Glomerular endothelial cell (primary cell): ENCODE results near the gene ANXA3. TPM values are rescaled to one million over a fixed set of nuclear protein-coding genes. Genes with fewer than 3 reads are reported as not detected.

Experiments used
- DNase-seq: peaks from one replicate; pipeline ENCODE4 v3.0.0-alpha.2; 2011; ENCODE audit warnings: low read depth, low spot score; ENCODE audit errors: extremely low read depth
- total RNA-seq: library from RNA; depleted of rRNA; stranded (reverse); fragments of >200 nt; gene quantifications from 2 replicates; pipeline ENCODE4 v1.2.3, GENCODE V29; 2015

The ANXA3 gene
- total RNA-seq, 1 donor from 2014 or later = 83.5 TPM

GRCh38 chr4:78638337-78639172 is 87.0 kb downstream of the ANXA3 start:
- no peak for DNase-seq

DNA sequence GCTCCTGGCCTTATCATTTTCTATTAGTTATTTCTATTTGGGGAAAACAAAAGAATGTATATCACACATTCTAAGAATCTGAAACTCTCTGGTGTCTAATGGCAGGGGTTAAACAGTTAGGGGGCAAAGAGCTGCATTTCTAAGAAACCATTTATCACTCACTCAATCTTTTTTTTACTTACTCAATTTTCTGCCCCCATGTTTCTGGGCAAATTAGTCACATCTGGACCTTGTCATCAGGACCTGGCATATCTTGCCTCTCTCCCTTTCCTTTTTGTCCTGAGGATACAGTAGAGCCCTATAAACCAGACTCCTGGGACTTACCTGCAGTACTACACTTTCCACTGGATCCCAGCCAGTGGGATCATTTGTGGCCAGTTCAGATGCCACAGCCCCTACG is 89.1 kb downstream of the ANXA3 start:
- DNase-seq = no peak

DNA sequence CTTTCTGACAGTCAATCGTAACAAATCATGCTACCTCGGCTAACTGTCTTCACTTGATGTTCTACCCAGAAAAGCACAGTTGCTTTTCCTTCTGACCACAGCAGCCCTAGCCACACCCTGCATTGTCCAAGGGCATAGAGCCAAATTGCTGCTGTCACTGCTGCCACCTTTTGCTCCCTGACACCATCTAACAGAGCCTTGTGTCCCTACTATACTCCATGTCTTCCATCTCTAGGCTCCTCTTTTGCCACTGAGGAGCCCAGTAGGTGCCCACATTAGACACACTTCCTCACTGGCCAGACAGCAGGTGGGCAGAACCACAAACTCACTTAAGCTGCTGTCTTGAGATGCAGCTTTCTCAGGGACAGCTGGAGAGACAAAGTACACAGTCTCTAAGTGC is 91.4 kb downstream of the ANXA3 start:
- DNase-seq = no peak

DNA sequence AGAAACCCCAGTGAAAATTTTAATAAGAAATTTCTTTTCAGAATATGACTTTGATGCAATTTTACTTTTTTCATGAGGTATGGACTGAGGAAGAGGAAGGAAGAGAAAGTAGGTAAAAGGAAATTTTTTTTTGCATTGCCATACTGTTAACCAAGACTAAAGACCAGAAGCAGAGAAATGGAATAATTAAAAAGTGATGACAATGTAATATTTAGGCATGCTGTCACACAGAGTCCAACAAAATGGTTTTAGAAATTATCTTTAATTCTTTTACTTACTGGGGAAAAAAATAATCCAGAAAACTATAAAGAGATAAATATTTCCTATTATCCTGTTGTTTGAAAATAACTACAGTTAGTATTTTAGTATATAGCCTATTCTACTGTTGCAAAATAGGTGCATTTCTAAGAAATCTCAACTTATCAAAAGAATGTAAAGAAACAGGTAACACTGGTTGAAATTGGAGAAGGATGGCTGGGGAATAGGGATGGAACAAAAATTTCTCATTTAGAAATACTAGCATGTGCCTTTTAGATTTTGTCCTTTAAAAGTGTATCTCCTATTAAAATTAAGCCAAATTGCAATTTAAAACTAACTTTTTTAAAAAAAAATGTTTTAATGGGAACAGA is 92.6 kb downstream of the ANXA3 start:
- DNase-seq = no peak

DNA sequence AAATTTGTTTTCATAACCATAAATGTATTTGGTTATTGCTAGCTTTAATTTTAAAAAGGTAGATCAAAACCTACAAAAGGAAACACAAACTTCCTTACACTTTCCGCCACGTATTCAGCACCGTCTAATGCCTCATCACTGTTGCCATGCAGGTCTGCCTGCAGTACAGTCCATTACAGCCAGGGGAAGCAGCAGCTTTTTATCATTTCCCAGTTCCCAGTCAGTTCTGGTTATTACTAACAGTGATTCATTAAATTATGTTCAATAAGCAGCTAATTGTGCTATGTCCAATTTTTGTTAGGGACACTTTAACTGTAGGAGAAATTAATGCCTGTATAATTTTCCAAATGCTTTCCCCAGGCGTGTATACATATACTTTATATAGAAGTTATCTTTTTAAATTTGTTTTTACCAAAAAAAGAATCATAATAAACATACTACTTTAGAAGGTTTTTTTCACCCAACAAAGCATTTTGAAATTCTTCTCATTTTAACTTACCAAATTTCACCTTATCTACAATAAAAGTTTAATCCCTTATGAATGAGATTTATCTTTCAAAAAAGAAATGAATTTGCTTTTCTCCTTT is 93.3 kb downstream of the ANXA3 start:
- peak; percentile 76 for DNase-seq

DNA sequence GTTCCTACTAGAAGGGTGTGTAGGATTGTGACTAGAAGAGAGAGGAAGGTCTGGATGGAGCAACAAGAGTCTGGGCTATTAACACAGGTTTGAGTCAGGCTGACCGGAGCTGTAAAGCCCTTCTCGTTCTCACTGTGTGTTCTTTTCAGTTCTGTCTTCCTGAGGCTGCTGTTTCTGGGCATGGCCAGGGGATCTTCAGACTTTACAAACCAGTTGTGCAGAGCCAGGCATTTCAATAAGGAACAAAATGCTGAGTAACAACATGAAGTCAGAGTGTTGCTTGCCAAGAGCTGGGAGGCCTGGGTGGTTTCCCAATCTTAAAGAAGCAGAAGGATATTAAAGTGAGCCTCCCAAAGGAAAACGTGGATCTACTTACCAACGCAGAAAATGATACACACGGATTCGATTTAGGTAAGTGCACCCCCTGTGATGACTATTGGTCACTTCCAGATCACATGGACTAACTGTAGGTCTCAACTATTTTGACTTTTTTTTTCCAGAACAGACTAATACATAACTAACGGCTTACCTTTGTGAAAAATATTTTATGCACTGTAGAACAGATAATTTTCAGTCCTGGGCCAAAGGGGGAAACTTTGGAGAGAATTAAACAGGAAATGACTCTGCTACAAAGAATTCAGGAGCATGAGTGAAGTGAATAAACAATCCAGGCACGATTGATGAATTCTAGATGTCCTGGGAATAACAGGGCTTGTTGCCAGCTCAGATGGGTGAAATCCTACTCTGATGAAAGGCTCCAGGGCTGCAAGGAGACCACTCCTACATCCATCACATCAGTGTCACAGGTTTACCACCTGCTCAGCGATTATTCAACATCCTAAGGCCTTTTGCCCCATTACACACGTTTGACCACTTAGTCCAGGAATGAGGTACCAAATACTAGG is 94.5 kb downstream of the ANXA3 start:
- peak; percentile 79 for DNase-seq

- no peak for DNase-seq
Measured at GRCh38 chr4:78647272-78647671, 95.7 kb downstream of the ANXA3 start.

DNA sequence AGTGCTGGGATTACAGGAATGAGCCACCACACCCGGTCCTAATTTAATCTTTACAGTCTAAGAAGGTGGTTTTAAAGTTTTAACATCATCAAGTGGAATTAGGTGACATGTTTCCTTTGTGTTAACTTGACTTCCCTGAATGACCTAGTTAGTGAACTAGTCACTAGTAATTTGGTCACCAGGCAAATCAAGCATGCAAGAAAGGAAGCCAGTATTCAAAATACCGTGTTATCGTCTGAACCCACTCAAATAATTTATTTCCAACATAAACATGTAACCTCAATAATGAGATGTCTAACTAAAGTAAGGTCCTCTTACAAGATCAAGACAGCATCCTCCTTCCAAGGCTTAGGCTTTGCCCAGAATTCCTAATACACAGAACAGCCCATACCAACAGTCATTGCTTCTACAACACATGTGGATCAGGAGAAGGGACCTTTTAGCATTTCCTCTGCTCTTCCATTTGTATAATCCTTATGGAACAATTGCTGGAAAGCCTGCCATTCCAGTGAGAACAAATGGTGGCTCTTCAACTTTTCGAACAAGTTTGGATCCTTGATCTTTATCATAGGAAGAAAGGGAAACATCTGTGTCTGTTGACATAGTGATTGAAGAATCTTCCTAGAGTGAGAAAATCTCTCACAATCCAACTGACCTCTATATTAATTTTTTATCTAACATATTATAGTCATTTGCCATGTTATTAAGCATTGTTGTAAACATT is 97.2 kb downstream of the ANXA3 start:
- DNase-seq = no peak

- no peak for DNase-seq
Measured at GRCh38 chr4:78650106-78651024, 98.8 kb downstream of the ANXA3 start.

DNA sequence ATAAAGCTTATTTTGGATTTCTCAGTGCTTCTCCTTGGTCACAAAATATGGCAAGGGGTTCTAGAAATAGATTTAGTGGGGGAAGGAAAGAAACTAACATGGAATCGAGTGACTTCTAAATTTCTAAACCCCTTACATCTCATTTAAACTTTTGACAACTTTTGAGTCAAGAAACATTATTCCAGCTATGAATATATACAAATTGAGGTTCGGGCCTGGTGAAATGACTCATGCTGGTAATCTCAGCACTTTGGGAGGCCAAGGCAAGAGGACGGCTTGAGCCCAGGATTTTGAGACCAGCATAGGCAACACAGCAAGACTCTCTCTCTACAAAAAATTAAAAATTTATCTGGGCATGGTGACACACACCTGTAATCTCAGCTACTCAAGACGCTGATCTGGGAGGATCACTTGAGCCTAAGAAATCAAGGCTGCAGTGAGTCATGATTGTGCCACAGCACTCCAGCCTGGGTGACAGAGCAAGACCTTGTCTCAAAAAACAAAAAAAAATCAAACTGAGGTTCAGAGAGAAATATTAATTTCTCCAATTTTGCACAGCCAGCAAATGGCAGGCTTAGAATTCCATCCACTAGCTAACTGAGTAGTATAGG is 99.8 kb downstream of the ANXA3 start:
- no peak for DNase-seq

- DNase-seq = peak; percentile 52
Measured at GRCh38 chr4:78652282-78652876, 100.8 kb downstream of the ANXA3 start.

GRCh38 chr4:78653655-78654054 is 102.1 kb downstream of the ANXA3 start:
- DNase-seq = no peak

DNA sequence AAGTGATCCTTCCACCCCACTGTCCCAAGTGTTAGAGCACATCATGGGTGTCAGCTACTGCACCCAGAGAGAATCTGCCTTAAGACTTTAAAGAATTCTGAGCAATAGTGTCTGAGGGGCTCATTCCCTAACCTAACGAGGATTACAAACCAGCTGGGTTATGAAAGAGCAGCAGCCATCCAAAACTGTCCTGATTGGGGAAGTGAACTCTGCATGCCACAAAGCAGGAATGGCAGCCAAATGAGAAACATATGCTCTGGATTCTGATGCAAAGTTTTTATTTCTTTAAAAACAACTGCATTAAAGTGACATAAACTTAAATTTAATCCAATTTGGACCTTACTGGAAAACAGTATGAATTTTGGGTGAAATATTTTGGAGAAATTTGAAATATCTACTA is 103.2 kb downstream of the ANXA3 start:
- DNase-seq = no peak

DNA sequence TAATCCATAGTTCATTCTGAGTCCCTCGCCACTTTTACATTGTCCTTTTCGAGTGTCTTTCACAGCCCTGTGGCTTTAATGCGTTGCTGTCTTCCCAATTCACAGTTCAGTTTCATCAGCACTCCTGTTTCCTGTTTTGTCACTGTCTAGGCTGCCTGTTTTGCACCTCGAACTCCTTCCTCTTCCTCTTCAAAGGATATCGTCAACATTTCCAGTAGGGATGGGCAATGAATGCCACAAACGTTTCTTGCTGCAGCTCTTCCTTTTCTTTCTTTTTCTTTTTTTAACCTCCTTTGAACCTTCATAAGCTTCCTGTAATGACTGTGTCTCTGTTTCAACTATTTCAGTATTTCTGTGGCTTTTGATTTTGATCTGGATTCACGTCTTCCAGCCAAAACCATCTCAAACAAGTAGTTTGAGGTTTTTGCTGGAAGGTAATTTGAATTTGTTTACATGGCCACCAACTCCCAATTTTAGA is 105.4 kb downstream of the ANXA3 start:
- DNase-seq = no peak

DNA sequence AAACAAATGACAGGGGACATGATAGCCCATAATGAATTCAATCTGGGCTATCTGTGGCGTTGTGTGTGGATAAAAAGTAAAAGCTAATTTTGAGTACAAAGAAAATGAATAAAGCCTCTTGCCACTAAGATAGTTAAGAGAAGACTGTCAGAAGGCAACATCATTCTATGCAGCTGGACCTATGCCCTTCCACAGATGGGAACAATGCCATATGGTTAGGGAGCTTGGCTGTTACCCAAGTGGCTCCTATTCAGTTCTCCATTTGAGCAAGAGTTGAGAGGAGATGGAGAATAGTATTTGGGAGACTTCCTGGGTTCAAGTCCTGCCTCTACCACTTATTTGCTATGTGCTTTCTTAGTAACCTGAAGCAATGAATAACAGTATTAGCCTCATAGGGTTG is 107.7 kb downstream of the ANXA3 start:
- no peak for DNase-seq

DNA sequence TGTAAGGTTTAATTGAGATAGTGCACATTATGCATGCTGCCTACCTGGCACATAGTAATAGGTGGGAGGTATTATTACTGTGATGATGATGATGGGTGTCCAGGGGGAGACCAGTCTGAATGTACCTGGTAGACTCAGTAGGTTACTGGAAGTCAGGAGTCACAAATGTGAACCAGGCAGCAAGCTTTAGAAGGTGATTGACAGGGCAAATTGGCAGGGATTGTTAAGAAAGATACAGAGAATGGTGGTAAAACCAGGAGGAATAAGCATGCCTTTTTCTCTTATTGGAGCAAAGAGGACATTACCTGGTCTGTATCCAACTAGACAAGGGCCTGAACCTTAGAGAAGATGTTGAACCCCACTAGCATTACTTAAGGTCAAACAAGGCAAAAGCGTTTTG is 108.1 kb downstream of the ANXA3 start:
- DNase-seq = no peak
